Measurements from ENCODE around the gene ABI3BP.

Gene ABI3BP

GRCh38 chr3:100830931-100831330 lies 162.3 kb downstream of the ABI3BP start:
- TF ChIP-seq Cebpa-rat (IDR thresholded peaks at IDR 0.05), result no peak
- Histone ChIP-seq H3K27ac (no peak overlapping the region), H3K9me3 (no peaks in the 10 kb centered on the region), H3K9ac (no peak overlapping the region), H3K36me3 (no peaks in the 10 kb centered on the region), H3K4me2 (no peak overlapping the region), H4K20me1 (no peaks in the 10 kb centered on the region), H3K4me3 (no peak overlapping the region), H3K27me3 (no peaks in the 10 kb centered on the region), H3K4me1 (no peaks in the 10 kb centered on the region)

- no peak for TF ChIP-seq Cebpa-rat (IDR thresholded peaks at IDR 0.05)
- no peak overlapping the region for H3K27ac ChIP-seq
- no peaks in the 10 kb centered on the region for H4K20me1 ChIP-seq
- H3K9ac ChIP-seq, result no peak overlapping the region
- no peak overlapping the region for H3K4me3 ChIP-seq
- H3K27me3 ChIP-seq, result no peaks in the 10 kb centered on the region
- no peaks in the 10 kb centered on the region for H3K9me3 ChIP-seq
- H3K4me2 ChIP-seq, result no peak overlapping the region
- no peaks in the 10 kb centered on the region for H3K36me3 ChIP-seq
- H3K4me1 ChIP-seq, result no peaks in the 10 kb centered on the region
These were observed 167.6 kb downstream of the ABI3BP start for GRCh38 chr3:100825574-100825973.

DNA sequence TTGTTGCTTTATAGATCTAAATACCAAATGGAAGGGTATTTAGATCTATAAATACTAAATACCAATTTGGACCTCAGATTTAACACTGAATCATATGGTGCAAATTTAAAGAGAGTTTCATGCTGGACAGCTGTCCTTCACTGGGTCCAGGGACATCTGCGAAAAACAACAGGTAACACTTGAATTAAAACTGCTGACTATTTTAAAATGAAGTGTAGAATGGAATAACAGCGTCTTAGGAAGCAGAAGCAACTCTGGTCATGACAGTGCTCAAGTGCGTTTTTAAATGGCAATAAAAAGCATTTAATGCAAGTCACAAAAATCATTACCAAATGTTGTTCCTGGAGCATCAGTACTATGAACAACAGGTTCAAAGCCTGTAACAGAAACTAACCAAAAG lies 177.6 kb downstream of the ABI3BP start:
- Histone ChIP-seq H3K4me3 (no peak overlapping the region), H3K9me3 (no peaks in the 10 kb centered on the region), H3K9ac (no peak overlapping the region), H3K36me3 (no peaks in the 10 kb centered on the region), H3K4me1 (no peaks in the 10 kb centered on the region), H3K4me2 (no peak overlapping the region), H4K20me1 (no peaks in the 10 kb centered on the region), H3K27me3 (no peaks in the 10 kb centered on the region), H3K27ac (no peak overlapping the region)
- TF ChIP-seq Cebpa-rat (IDR thresholded peaks at IDR 0.05), result no peak

DNA sequence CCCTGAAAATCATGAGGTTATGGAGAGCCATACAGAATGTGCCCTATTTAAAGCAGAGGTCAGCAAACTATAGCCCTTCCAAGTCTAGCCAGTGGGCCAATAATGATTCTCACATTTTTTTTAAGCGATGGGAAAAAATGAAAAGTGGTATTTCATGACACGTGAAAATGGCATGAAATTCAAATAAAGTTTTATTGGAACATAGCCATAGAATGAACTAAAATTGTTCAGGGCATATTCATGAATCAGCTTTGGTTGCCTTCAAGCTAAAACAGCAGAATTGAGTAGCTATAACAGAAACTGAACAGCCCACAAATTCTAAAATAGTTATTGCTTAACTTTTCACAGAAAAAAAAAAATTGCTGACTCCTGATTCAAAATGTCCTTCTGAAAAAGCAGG lies 179.4 kb downstream of the ABI3BP start:
- H3K4me1 ChIP-seq, result no peaks in the 10 kb centered on the region
- H3K27me3 ChIP-seq, result no peaks in the 10 kb centered on the region
- no peak for TF ChIP-seq Cebpa-rat (IDR thresholded peaks at IDR 0.05)
- no peak overlapping the region for H3K27ac ChIP-seq
- H3K36me3 ChIP-seq, result no peaks in the 10 kb centered on the region
- H3K9ac ChIP-seq, result no peak overlapping the region
- H3K4me3 ChIP-seq, result no peak overlapping the region
- H3K4me2 ChIP-seq, result no peak overlapping the region
- H4K20me1 ChIP-seq, result no peaks in the 10 kb centered on the region
- H3K9me3 ChIP-seq, result no peaks in the 10 kb centered on the region

- H3K27ac ChIP-seq, result no peak overlapping the region
- H4K20me1 ChIP-seq, result no peaks in the 10 kb centered on the region
- no peaks in the 10 kb centered on the region for H3K4me1 ChIP-seq
- no peak overlapping the region for H3K9ac ChIP-seq
- no peak overlapping the region for H3K4me2 ChIP-seq
- H3K36me3 ChIP-seq, result no peaks in the 10 kb centered on the region
- H3K4me3 ChIP-seq, result no peak overlapping the region
- H3K9me3 ChIP-seq, result no peaks in the 10 kb centered on the region
- no peak for TF ChIP-seq Cebpa-rat (IDR thresholded peaks at IDR 0.05)
- H3K27me3 ChIP-seq, result no peaks in the 10 kb centered on the region
These were observed 181.3 kb downstream of the ABI3BP start for GRCh38 chr3:100811779-100812507.

- Histone ChIP-seq H3K4me1 (no peaks in the 10 kb centered on the region), H3K9ac (no peak overlapping the region), H3K4me3 (no peak overlapping the region), H3K27me3 (no peaks in the 10 kb centered on the region), H3K36me3 (no peaks in the 10 kb centered on the region), H3K9me3 (no peaks in the 10 kb centered on the region), H4K20me1 (no peaks in the 10 kb centered on the region), H3K4me2 (no peak overlapping the region), H3K27ac (no peak overlapping the region)
- no peak for TF ChIP-seq Cebpa-rat (IDR thresholded peaks at IDR 0.05)
These were observed 182.6 kb downstream of the ABI3BP start for GRCh38 chr3:100810671-100811070.

- Histone ChIP-seq H3K27me3 (no peaks in the 10 kb centered on the region), H3K36me3 (no peaks in the 10 kb centered on the region), H3K4me3 (no peak overlapping the region), H3K4me1 (no peaks in the 10 kb centered on the region), H3K27ac (no peak overlapping the region), H3K9ac (no peak overlapping the region), H3K4me2 (no peak overlapping the region), H3K9me3 (no peaks in the 10 kb centered on the region), H4K20me1 (no peaks in the 10 kb centered on the region)
- TF ChIP-seq Cebpa-rat (IDR thresholded peaks at IDR 0.05), result no peak
These were observed 188.6 kb downstream of the ABI3BP start for GRCh38 chr3:100804631-100805030.

DNA sequence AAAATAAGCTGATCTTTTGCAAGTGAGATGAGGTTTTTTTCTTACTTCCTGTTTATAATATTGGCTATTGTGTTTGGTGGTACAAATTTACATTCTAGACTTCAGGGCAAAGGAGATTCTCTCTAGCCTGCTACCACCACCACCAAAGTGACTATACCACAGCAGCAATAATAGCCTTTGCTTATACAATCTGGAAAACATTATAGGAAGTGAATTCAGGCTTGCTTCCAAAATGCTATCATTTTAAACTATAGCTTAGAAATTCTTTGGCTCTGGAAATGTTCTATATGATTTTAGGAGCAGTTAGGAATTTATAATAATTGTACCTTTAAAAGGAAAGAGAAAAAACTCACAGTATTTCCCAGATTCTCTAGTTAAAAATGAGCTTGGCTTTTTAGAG lies 189.5 kb downstream of the ABI3BP start:
- H3K27me3 ChIP-seq, result no peaks in the 10 kb centered on the region
- H3K27ac ChIP-seq, result no peak overlapping the region
- H3K9me3 ChIP-seq, result no peaks in the 10 kb centered on the region
- H3K4me2 ChIP-seq, result no peak overlapping the region
- no peak overlapping the region for H3K9ac ChIP-seq
- H3K36me3 ChIP-seq, result no peaks in the 10 kb centered on the region
- no peaks in the 10 kb centered on the region for H4K20me1 ChIP-seq
- H3K4me3 ChIP-seq, result no peak overlapping the region
- no peaks in the 10 kb centered on the region for H3K4me1 ChIP-seq
- no peak for TF ChIP-seq Cebpa-rat (IDR thresholded peaks at IDR 0.05)

- H3K4me1 ChIP-seq, result no peaks in the 10 kb centered on the region
- H3K4me3 ChIP-seq, result no peak overlapping the region
- H3K9ac ChIP-seq, result no peak overlapping the region
- no peak for TF ChIP-seq Cebpa-rat (IDR thresholded peaks at IDR 0.05)
- H3K27me3 ChIP-seq, result no peaks in the 10 kb centered on the region
- H3K9me3 ChIP-seq, result no peaks in the 10 kb centered on the region
- H3K4me2 ChIP-seq, result no peak overlapping the region
- H4K20me1 ChIP-seq, result no peaks in the 10 kb centered on the region
- H3K36me3 ChIP-seq, result no peaks in the 10 kb centered on the region
- H3K27ac ChIP-seq, result no peak overlapping the region
These were observed 191.1 kb downstream of the ABI3BP start for GRCh38 chr3:100802126-100802525.

- Histone ChIP-seq H3K9me3 (no peaks in the 10 kb centered on the region), H3K4me1 (no peaks in the 10 kb centered on the region), H3K27me3 (no peaks in the 10 kb centered on the region), H3K9ac (no peak overlapping the region), H3K4me2 (no peak overlapping the region), H3K4me3 (no peak overlapping the region), H3K36me3 (no peaks in the 10 kb centered on the region), H3K27ac (no peak overlapping the region), H4K20me1 (no peaks in the 10 kb centered on the region)
- TF ChIP-seq Cebpa-rat (IDR thresholded peaks at IDR 0.05), result no peak
These were observed 195.2 kb downstream of the ABI3BP start for GRCh38 chr3:100798012-100798411.

DNA sequence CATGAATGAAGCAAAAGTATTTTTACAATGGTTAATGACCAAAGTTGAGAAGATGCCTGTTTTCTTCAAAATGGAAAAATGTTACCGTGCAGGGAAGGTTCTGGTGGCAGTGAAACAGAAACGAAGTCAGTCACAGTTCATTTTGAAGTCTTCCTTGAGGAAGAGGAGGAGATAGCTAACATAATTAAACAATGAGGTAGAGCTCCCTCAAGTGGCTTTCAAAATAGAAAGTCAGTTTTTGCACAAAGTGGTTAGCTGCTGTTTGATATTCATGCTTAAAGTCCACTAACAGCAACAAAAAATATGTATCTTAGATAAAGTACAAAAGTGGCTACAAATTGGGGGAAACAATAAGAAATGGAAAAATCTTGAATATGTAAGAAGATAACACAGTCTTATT lies 196.7 kb downstream of the ABI3BP start:
- H3K27ac ChIP-seq, result no peak overlapping the region
- H4K20me1 ChIP-seq, result no peaks in the 10 kb centered on the region
- no peaks in the 10 kb centered on the region for H3K36me3 ChIP-seq
- no peaks in the 10 kb centered on the region for H3K4me1 ChIP-seq
- H3K4me2 ChIP-seq, result no peak overlapping the region
- no peaks in the 10 kb centered on the region for H3K9me3 ChIP-seq
- no peak overlapping the region for H3K9ac ChIP-seq
- no peak for TF ChIP-seq Cebpa-rat (IDR thresholded peaks at IDR 0.05)
- no peak overlapping the region for H3K4me3 ChIP-seq
- no peaks in the 10 kb centered on the region for H3K27me3 ChIP-seq
